Activated T-cell treated with anti-CD3 and anti-CD28 coated beads for 48 hours (primary cell): ENCODE results near the gene TNNT1.
"Not testable (repeated sequence)": the region's sequence is repeated elsewhere in the genome, so short reads cannot be mapped to it uniquely, and the experiment has no call there.

Source experiments
- DNase-seq: peaks from one replicate; pipeline ENCODE4 v3.0.0-alpha.2; 2020; ENCODE audit warnings: low read depth

The TNNT1 gene

GRCh38 chr19:55149078-55150003 is at the start of gene TNNT1:
Gene TNNT1, minus strand, starts transcription at chr19:55149206. Its CDS starts 2,049 bp downstream, at chr19:55147157.
- DNase-seq: no peak

- DNase-seq: no peak
Observed at GRCh38 chr19:55198651-55199050, 49.6 kb upstream of the TNNT1 start.

- DNase-seq: no peak
Observed at GRCh38 chr19:55197528-55197927, 48.5 kb upstream of the TNNT1 start.

DNA sequence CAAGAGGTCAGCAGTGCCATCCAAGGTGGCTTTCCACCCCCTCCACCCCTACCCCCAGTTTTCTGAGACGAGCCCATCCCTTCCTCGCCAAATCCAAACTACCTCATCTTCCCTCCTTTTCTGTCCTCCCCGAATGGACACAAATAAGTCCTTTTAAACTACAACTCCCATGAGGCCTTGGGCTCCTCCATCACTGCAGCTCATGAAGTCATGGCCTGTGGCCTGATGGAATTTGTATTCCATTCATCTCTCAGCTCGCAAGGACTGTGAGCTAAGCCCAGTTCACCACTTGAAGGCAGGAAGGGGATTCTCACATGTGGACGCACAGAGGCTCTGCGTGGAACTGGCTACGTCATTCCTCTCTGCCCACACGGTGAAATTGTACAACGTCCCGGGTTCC is 47.8 kb upstream of the TNNT1 start:
- DNase-seq: no peak

- no peak for DNase-seq
Observed at GRCh38 chr19:55193481-55193880, 44.5 kb upstream of the TNNT1 start.

- DNase-seq: no peak
Observed at GRCh38 chr19:55189403-55189835, 40.4 kb upstream of the TNNT1 start.

- DNase-seq: no peak
Observed at GRCh38 chr19:55188625-55189024, 39.6 kb upstream of the TNNT1 start.

- DNase-seq: no peak
Observed at GRCh38 chr19:55186080-55186479, 37.1 kb upstream of the TNNT1 start.

- DNase-seq: no peak
Observed at GRCh38 chr19:55181740-55182139, 32.7 kb upstream of the TNNT1 start.

GRCh38 chr19:55179606-55180484 is 30.8 kb upstream of the TNNT1 start, which contains the start of gene SYT5:
Gene SYT5, minus strand, starts transcription at chr19:55180289. Its CDS starts 1,248 bp downstream, at chr19:55179041.
- DNase-seq: peak; percentile 58

DNA sequence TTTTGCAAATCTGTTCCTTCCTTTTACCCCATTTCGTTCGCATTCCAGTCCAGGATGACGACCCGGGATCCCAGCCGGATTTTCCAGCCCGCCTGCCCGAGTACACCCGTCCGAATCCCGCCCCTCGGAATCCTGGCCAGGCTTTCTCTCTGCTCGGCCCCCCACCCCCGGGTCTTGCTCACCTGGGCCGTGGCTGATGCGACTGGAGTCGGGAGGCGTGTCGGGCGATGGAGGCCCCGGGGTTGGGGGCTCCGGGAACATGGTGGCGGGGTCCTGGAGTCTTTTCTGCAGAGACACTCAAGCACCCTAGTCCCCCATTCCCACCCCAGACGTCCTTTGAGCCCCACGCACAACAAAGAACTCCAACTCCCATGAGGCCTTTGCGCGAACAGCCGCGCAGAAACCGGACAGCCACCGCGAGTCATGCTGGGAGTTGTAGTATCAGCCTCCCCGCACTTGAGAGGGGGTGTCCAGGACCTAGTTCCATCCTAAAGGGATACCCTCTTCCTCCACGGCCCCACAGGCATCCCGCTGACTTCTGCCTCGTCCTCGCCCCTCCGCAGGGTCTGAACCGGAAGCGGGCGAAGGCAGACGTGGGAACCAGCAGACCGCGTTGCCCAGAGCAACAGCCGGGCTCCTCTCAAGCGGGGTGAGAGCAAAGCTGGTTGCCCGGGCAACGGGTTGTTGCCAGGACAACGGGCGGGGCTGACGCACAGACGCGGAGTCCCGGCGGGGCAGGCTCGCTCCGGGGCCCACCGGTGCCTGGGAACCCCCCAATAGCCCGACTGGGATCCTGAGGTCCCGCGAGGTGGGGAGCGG is 30.0 kb upstream of the TNNT1 start:
- DNase-seq: peak; percentile 85

DNA sequence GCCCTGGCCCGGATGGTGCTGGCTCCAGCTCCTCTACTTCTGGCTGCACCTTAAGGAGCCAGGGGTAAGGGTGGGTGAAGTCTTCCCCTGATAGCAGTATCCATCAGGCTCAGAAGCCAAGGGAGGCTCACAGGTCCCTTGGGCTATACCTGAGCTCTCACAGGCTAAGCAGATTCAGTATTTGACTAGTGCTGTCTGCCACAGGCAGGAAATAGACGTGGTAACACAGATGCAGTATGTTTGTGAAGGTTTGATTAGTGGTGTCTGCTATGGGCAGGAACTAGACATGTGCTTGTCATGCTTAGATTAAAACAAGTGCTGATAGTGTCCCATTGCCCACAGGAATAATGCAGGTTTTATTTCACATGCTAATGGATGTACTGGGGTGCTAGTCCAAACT is 27.1 kb upstream of the TNNT1 start:
- no peak for DNase-seq

DNA sequence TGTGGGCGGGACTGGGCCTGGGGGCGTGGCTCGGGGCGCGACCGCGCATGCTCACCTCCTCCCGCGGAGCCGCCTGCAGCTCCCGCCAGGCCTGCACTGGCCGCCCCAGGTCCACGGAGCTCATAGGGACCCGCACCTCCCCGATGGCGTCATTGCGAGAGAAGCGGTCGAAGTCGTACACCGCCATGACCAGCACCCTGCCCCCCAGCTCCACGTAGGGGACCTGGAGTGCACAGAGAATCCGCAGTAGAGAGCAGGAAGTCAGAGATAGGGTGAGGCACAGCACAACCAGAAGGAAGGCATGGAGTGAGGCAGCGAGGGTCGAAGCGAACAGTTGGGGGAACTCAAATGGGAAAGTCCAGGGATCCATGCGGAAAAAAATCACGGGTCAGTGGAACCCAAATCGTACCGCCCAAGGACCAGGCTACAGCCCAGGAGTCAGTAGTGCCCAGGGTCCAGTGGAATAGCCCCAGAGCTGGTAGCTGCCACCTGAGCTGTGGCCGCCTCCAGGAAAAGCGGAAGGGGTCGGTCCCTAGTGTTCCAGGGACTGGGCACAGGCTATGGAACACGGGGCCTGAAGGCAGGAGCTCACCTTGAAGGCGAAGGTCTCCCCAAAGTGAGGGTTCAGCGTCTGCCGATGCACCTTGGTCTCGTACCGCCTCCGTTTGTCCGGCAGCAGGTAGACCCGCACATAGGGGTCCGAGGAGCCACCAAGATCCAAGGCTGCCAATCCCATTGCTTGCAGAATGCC is 26.3 kb upstream of the TNNT1 start:
- DNase-seq: no peak

DNA sequence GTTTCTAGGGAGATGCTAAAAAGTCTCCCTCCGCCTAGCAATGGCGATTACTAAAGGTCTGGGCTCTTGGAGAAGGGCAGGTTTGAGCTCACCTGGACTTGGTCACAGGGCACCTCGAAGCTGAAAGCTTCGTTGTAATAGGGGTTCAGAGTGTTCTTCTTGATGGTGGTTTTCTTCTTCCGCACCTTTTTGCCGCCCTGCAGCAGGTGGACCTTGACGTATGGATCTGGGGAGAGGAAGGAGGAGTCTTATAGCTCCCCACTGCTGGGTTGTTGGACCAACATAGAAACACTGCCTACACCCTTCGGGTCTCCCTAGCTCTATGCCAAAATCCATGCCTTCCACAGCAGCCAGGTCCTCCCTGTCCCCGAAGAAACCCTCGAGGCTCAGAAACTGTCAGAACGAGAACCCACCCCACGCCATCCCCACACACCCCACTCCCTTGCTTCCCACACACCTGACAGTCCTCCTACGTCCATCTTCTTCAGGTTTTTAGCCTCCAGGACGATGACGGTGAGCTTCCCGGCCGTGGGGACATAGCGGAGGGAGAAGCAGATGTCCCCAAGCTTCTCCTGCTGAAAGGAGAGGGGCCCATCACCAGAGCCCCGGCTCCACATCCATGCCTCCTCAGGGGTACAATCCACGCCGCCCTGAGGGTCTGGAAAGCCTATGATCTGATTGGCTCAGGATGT is 25.6 kb upstream of the TNNT1 start:
- no peak for DNase-seq

- DNase-seq: peak; percentile 54
Observed at GRCh38 chr19:55173714-55174409, 24.9 kb upstream of the TNNT1 start.

- no peak for DNase-seq
Observed at GRCh38 chr19:55173186-55173713, 24.2 kb upstream of the TNNT1 start.

GRCh38 chr19:55172741-55173140 is 23.7 kb upstream of the TNNT1 start:
- no peak for DNase-seq

- DNase-seq: not testable (repeated sequence)
Observed at GRCh38 chr19:55172318-55172717, 23.3 kb upstream of the TNNT1 start.

- DNase-seq: no peak
Observed at GRCh38 chr19:55171440-55171839, 22.4 kb upstream of the TNNT1 start.

GRCh38 chr19:55169136-55169535 is 20.1 kb upstream of the TNNT1 start:
- DNase-seq: no peak
